ENCODE measurements around the gene PPFIA4. TPM values are rescaled to one million over a fixed set of nuclear protein-coding genes. Genes with fewer than 3 reads are reported as not detected.

PPFIA4 gene
- total RNA-seq, 2 experiments from 2014 or later: 0.93 to 0.98 TPM

- Histone ChIP-seq H3K36me3 (ENCODE audit: insufficient read depth, low read length) (peaks cover 31% of the 10 kb centered on the region), H3K27ac (ENCODE audit: low read depth in 1 of 2, low read length in 2 of 2) (peak within 1 kb of the TSS; percentile 71 to 96), H3K4me3 (ENCODE audit: low read length) (peak within 1 kb of the TSS; percentile 71), H3K27me3 (ENCODE audit: control insufficient read depth in 1 of 2, insufficient read depth in 2 of 2, low read length in 2 of 2) (no peaks in the 10 kb centered on the region), H3K9me3 (ENCODE audit: control insufficient read depth in 1 of 2, insufficient read depth in 1 of 2, low read length in 2 of 2) (no peaks in the 10 kb centered on the region), H3K4me1 (ENCODE audit: insufficient read depth, low read length) (peaks cover 19% of the 10 kb centered on the region)
- POLR2A ChIA-PET: interaction anchor here (0.6 to 3.6 kb wide), 22 partner anchors 10 to 658 kb away, joined by 3 to 19 read pairs (median 4); partner anchors contain the start of genes CYB5R1, KDM5B, KLHL12 and PCAT6
- intact Hi-C loops (cut with DNase I, micrococcal nuclease): loop anchor here in 1 of 2 experiments (2.0 to 5.0 kb wide), 2 partner anchors 38 to 660 kb away; partner anchors contain the start of gene PPP1R12B
- CTCF ChIA-PET: interaction anchor here (0.8 to 3.0 kb wide), 4 partner anchors 18 to 260 kb away, joined by 3 to 8 read pairs (median 4); partner anchors contain the start of genes CYB5R1 and PPFIA4
- H3K27me3 Mint-ChIP-seq: no peaks in the 10 kb centered on the region
- H3K36me3 Mint-ChIP-seq (ENCODE audit: low read depth): peaks cover 45% of the 10 kb centered on the region
- peaks cover 35% of the 10 kb centered on the region for H3K4me1 Mint-ChIP-seq (ENCODE audit: low read depth)
- TF ChIP-seq CTCF (IDR thresholded peaks at IDR 0.05): no peak
- H3K9me3 Mint-ChIP-seq: no peaks in the 10 kb centered on the region
- peak within 1 kb of the TSS; percentile 95 for H3K27ac Mint-ChIP-seq
- ATAC-seq (ENCODE audit: poor library complexity): peak; percentile 94
- H3K4me3 Mint-ChIP-seq: peak within 1 kb of the TSS; percentile 99
- DNase-seq: peak; percentile 88 to 98 (median 92)
Measured at GRCh38 chr1:203006948-203007871, 19.1 kb upstream of the PPFIA4 start, which contains the start of gene TMEM183A. Gene TMEM183A, plus strand, starts transcription at chr1:203007374. Its CDS starts 92 bp downstream, at chr1:203007466.

GRCh38 chr1:203009185-203009584 lies 17.1 kb upstream of the PPFIA4 start:
- Mint-ChIP-seq H3K4me3 (peak overlapping the region; percentile 92), H3K36me3 (ENCODE audit: low read depth) (peaks cover 64% of the 10 kb centered on the region), H3K9me3 (no peaks in the 10 kb centered on the region), H3K27me3 (no peaks in the 10 kb centered on the region), H3K27ac (peak overlapping the region; percentile 95), H3K4me1 (ENCODE audit: low read depth) (peaks cover 42% of the 10 kb centered on the region)
- H3K4me3 ChIP-seq (ENCODE audit: low read length): no peak overlapping the region
- H3K4me1 ChIP-seq (ENCODE audit: insufficient read depth, low read length): peaks cover 19% of the 10 kb centered on the region
- no peak for TF ChIP-seq CTCF (IDR thresholded peaks at IDR 0.05)
- H3K9me3 ChIP-seq (ENCODE audit: control insufficient read depth in 1 of 2, insufficient read depth in 1 of 2, low read length in 2 of 2): no peaks in the 10 kb centered on the region
- POLR2A ChIA-PET: no interaction called here
- CTCF ChIA-PET: no interaction called here
- ATAC-seq (ENCODE audit: poor library complexity) (no peak), DNase-seq (no peak)
- intact Hi-C loops (cut with DNase I, micrococcal nuclease): loop anchor here in 1 of 2 experiments (5.0 kb wide), 1 partner anchor 662 kb away; the partner anchor contains the start of gene PPP1R12B
- H3K27me3 ChIP-seq (ENCODE audit: control insufficient read depth in 1 of 2, insufficient read depth in 2 of 2, low read length in 2 of 2): no peaks in the 10 kb centered on the region
- peaks cover 46% of the 10 kb centered on the region for H3K36me3 ChIP-seq (ENCODE audit: insufficient read depth, low read length)
- H3K27ac ChIP-seq (ENCODE audit: low read depth in 1 of 2, low read length in 2 of 2): no peak overlapping the region

GRCh38 chr1:203011582-203011981 lies 14.7 kb upstream of the PPFIA4 start:
- intact Hi-C loops (cut with DNase I, micrococcal nuclease): loop anchor here in 1 of 2 experiments (2.0 kb wide), 1 partner anchor 13 kb away; no protein-coding TSS in a partner anchor
- CTCF ChIA-PET: no interaction called here
- ATAC-seq (ENCODE audit: poor library complexity) (no peak), DNase-seq (no peak)
- no peak overlapping the region for H3K27ac Mint-ChIP-seq
- peaks cover 88% of the 10 kb centered on the region for H3K36me3 Mint-ChIP-seq (ENCODE audit: low read depth)
- Histone ChIP-seq H3K9me3 (ENCODE audit: control insufficient read depth in 1 of 2, insufficient read depth in 1 of 2, low read length in 2 of 2) (no peaks in the 10 kb centered on the region), H3K4me3 (ENCODE audit: low read length) (no peak overlapping the region), H3K36me3 (ENCODE audit: insufficient read depth, low read length) (peaks cover 70% of the 10 kb centered on the region), H3K27ac (ENCODE audit: low read depth in 1 of 2, low read length in 2 of 2) (no peak overlapping the region), H3K27me3 (ENCODE audit: control insufficient read depth in 1 of 2, insufficient read depth in 2 of 2, low read length in 2 of 2) (no peaks in the 10 kb centered on the region), H3K4me1 (ENCODE audit: insufficient read depth, low read length) (peaks cover 12% of the 10 kb centered on the region)
- no peak for TF ChIP-seq CTCF (IDR thresholded peaks at IDR 0.05)
- H3K9me3 Mint-ChIP-seq: no peaks in the 10 kb centered on the region
- no peaks in the 10 kb centered on the region for H3K27me3 Mint-ChIP-seq
- POLR2A ChIA-PET: no interaction called here
- peaks cover 39% of the 10 kb centered on the region for H3K4me1 Mint-ChIP-seq (ENCODE audit: low read depth)
- no peak overlapping the region for H3K4me3 Mint-ChIP-seq
